ENCODE measurements around the gene ARMC9. TPM values are rescaled to one million over a fixed set of nuclear protein-coding genes. Genes with fewer than 3 reads are reported as not detected.

Gene ARMC9
- total and polyA plus RNA-seq, 2 donors (not counting 3 experiments of a cell fraction or from before 2014, with no cell fraction given) = 16.4 to 24.2 TPM

GRCh38 chr2:231294116-231294515, 95.7 kb downstream of the ARMC9 start:
- Histone ChIP-seq H3K79me2 (ENCODE audit: control insufficient read depth, insufficient read depth, low read length) (no peaks in the 10 kb centered on the region), H3K9me1 (replicated peaks; ENCODE audit: control insufficient read depth, extremely low read depth, insufficient read depth, low read length) (no peaks in the 10 kb centered on the region), H3K36me3 (ENCODE audit: control insufficient read depth in 2 of 2, extremely low read depth in 1 of 2, insufficient read depth in 2 of 2, low read length in 2 of 2) (peaks cover 0 to 7% of the 10 kb centered on the region in 2 experiments), H3K4me1 (ENCODE audit: control insufficient read depth, extremely low read depth, insufficient read depth, low read length) (no peaks in the 10 kb centered on the region), H4K20me1 (replicated peaks; ENCODE audit: control insufficient read depth, extremely low read depth, insufficient read depth, low read length) (no peaks in the 10 kb centered on the region), H3K9ac (replicated peaks; ENCODE audit: extremely low read depth, insufficient read depth, low read length) (no peak overlapping the region), H3K4me2 (ENCODE audit: insufficient read depth, low read length) (no peak overlapping the region), H3K9me3 (replicated peaks; ENCODE audit: control insufficient read depth, insufficient read depth, low read length) (no peaks in the 10 kb centered on the region), H2AFZ (ENCODE audit: low read depth, low read length) (no peak overlapping the region), H3K4me3 (replicated peaks in 1 of 3; ENCODE audit: insufficient read depth in 1 of 3, low read depth in 1 of 3, low read length in 3 of 3) (no peak overlapping the region), H3K27me3 (ENCODE audit: control insufficient read depth in 2 of 2, insufficient read depth in 2 of 2, low read length in 2 of 2) (no peaks in the 10 kb centered on the region), H3K27ac (ENCODE audit: insufficient read depth, low read depth, low read length) (no peak overlapping the region)
- ChIA-PET POLR2A (no interaction called here), CTCF (no interaction called here)
- intact Hi-C loops (cut with micrococcal nuclease) (no loop called here), dilution Hi-C loops (cut with MboI; ENCODE audit: extremely low pct_ligation_motif_present, low sequenced_read_pairs) (no loop called here)
- no peak for TF ChIP-seq FOS (IDR thresholded peaks at IDR 0.05; ENCODE audit: borderline replicate concordance, insufficient read depth, low read length)
- TF ChIP-seq MYC (IDR thresholded peaks at IDR 0.05; ENCODE audit: low read depth, low read length) = no peak
- TF ChIP-seq POLR2AphosphoS5 (IDR thresholded peaks at IDR 0.05; ENCODE audit: insufficient read depth, low read depth, low read length) = no peak
- no peak for TF ChIP-seq MAX (IDR thresholded peaks at IDR 0.05; ENCODE audit: insufficient read depth, insufficient read length)
- no peak for TF ChIP-seq POLR2A (IDR thresholded peaks at IDR 0.05; ENCODE audit: low read depth, low read length)
- no peak for TF ChIP-seq GATA2 (IDR thresholded peaks at IDR 0.05; ENCODE audit: insufficient read depth, insufficient read length, low read depth, low read length)
- no peak for TF ChIP-seq CTCF (IDR thresholded peaks at IDR 0.05; ENCODE audit: extremely low read depth in 1 of 2, insufficient read depth in 1 of 2, low read depth in 1 of 2, low read length in 2 of 2)
- no peak for TF ChIP-seq JUN (IDR thresholded peaks at IDR 0.05; ENCODE audit: borderline replicate concordance, insufficient read depth, insufficient read length, low read depth)
- no peak for TF ChIP-seq EZH2 (IDR thresholded peaks at IDR 0.05; ENCODE audit: borderline replicate concordance, low read depth, low read length, severe bottlenecking)
- no TSS peak for BruUV-seq (replicated peaks)
- FAIRE-seq (no peak), DNase-seq (ENCODE audit: low read depth, low spot score) (no peak)

All from endothelial cell of umbilical vein (primary cell).